GF-D8 (cell line): Measurements from ENCODE around the gene BMP8B.
A peak's percentile ranks its signal among the peaks of the same experiment; 100 is the strongest.

Experiments used
- DNase-seq: peaks from one replicate; lab custom pipeline; 2025; lab: John Stamatoyannopoulos, UW

BMP8B gene

GRCh38 chr1:39758556-39759435, 29.9 kb downstream of the BMP8B start:
- DNase-seq: no peak

GRCh38 chr1:39757501-39757900, 31.2 kb downstream of the BMP8B start:
- DNase-seq: no peak

- no peak for DNase-seq
These were observed 32.6 kb downstream of the BMP8B start for GRCh38 chr1:39755965-39756659.

GRCh38 chr1:39754906-39755504, 33.7 kb downstream of the BMP8B start:
- DNase-seq: no peak

DNA sequence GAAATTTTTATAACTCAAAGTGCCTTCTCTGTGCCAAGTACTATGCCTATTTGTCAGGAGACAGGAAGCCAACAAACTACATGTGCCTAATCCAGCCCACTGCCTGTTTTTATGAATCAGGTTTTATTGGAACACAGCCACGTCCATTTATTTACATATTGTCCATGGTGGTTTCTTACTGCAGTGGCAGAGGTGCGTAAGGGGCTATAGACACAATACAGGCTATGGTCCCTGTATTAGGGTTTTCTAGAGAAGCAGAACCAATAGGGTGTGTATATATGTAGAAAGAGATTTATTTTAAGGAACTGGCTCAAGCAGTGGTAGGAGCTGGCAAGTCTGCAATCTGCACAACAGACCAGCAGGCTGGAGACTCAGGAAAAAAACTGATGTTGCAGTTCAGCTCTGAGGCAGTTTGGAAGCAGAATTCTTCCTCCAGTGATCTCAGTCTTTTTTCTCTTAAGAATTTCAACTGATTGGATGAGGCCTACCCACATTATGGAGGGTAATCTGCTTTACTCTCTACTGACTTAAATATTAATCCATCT, 34.6 kb downstream of the BMP8B start:
- DNase-seq: no peak

DNA sequence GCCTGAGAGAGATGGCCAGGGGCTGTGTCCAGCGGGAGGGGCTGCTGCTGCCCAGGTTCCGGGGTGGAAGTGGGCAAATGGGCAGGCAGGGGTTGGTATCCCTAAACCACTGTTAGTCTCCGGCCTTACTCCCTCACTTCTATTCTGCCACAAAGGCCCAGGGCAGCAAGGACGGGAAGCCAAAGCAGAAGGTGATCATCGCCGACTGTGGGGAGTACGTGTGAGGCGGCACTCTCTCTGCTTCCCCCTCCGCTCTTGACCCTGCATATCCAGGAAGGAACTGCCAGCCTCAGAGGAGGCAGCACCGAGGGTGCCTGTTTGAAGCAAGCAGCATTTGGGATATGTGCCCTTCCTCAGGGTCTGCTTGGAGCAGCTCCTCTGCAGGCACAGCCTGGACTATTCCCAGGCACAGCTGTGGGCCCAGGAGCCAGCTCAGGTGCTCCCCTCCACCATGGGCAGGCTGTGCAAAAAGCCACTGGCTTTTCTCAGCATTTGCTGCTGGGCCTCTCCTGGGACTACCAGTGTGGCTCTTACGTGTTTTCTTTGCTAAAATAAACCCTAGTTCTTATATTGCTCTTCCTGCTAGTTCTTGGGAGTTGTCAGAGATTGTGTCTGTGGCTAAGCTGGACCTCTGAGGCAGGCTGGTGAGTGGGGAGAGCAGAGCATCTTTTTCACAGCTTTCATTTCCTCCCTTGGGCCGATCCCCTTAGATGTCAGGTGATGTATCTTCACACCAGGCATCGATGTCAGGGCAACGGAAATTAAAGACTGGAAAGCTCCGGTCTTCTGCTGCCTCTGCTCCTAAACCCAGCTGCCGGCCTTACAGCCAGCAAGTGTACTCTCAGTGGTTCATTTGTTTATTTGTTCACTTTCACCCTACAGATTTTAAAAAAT, 35.3 kb downstream of the BMP8B start:
- no peak for DNase-seq

DNA sequence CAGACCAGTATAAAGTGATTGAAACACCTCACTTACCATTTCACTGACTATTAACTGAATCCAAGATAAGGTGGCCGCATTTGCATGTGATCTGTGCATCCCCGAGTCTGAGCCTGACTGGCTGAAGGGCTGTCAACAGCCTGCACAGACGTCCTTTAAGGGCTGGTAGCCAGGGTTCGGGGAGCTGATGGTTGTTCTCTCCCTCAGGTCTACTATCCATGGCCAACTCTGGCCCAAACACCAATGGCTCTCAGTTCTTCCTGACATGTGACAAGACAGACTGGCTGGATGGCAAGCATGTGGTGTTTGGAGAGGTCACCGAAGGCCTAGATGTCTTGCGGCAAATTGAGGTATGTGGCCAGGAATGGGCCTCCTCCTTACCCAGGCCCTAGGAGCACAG, 36.0 kb downstream of the BMP8B start:
- no peak for DNase-seq

- no peak for DNase-seq
These were observed 37.1 kb downstream of the BMP8B start for GRCh38 chr1:39751595-39751994.

DNA sequence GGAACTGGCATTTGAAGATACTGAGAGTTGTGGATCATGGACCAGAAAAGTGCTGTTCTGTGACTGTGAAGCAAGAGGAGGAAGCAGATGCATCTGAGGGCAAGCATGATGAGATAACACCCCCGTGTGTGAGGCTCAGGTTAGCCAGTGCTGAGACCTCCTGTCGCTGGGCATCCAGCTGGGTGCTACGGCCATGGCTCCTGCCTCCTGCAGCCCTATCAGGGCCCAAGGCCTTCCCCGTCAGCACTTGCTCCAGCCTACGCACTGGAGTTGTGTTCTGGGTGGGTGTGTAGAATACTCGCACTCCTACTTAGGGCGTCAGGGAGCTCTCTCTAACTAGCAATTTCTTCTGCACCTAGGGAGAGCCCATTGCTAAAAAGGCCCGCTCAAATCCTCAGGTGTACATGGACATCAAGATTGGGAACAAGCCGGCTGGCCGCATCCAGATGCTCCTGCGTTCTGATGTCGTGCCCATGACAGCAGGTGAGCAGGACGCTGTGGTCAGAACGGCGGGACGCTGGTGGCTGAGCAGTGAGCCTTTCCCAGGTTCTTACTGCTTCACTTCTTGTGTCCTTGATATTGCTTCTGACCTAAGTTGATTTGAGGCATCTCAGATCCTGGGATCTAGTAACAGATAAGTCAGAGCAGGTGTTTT, 43.5 kb downstream of the BMP8B start:
- no peak for DNase-seq

DNA sequence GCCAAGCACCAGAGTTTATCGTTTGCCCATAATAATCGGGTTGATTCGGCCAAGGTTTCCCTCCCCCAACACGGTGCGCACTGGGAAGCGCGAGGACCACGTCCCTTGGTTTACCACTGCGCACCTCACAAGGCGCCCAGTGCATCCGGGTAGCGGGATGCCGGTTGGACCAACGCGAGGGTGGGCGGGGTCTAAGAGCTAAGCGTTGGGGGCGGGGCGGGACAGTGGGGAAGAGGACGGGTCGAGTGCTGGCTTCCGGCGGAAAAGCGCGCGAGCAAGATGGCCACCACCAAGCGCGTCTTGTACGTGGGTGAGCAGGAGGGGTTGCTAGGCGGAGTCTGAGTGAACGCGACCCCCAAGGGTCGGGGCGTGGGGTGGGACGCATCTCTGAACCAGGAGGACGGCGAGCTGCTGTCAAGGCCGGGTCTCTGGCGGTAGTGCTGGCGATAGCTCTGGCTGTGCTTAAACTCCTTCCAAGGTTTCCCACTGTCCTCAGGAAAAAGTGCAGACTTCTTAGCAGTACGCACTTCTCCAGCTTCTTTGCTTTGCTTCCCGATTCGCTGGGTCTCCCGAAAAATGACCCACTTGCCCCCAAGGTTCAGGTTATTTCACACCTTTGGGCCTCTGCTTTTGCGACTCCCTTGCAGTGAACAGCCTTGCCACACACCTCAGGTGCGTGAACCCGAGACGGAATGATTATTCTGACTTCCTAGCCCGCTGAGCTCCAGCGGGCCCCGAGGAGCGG, 49.9 kb downstream of the BMP8B start, which contains the start of gene PPIE:
PPIE (plus strand) TSS at position 261 of the 745 bp plus-strand sequence; CDS start at position 280, 19 bp downstream.
- peak; percentile 48 for DNase-seq

DNA sequence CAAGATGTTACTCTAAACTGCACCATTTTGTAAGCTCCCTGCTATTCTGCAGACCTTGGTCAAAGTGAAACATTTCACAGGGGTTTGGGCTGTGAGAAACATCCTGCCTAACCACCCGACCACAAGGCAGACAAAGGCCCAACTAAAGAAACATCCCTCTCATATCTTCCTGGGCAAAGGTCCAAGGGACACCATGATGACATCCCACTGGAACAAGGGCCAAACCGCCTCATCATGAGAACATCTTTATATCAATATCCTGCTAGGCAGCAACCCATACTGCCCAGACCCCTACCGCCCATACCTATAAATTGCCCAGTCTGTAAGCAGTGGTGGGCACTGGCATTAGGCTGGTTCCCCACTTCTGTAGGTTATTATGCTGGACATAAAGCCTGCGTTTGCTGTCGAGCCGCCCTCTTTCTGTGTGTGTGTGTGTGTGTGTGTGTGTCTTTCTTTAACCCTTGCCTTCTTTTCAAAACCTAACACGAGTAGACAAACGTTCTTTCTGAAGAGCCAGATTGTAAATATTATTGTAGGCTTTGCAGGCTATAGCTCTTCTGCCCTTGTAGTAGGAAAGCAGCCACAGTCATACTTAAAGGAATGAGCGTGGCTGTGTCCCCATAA, 51.0 kb downstream of the BMP8B start:
- no peak for DNase-seq

DNA sequence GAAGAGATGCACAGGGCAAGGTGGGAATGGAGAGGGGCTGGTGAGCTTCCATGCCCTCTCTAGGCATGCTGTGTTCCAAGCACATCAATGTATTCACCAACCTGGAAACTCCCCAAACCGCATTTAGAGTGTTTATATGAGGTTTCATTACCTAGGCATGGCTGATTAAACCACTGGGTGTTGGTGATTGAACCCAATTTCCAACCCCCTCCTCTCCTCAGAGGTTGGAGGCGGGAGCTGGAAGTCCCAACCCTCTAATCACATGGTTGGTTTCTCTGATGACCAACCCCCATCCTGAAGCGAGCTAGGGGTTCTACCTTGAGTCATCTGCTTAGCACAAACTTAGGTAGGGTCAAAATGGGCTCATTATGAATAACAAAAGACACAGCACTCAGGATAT, 52.9 kb downstream of the BMP8B start:
- no peak for DNase-seq

GRCh38 chr1:39733161-39733560, 55.5 kb downstream of the BMP8B start:
- no peak for DNase-seq

DNA sequence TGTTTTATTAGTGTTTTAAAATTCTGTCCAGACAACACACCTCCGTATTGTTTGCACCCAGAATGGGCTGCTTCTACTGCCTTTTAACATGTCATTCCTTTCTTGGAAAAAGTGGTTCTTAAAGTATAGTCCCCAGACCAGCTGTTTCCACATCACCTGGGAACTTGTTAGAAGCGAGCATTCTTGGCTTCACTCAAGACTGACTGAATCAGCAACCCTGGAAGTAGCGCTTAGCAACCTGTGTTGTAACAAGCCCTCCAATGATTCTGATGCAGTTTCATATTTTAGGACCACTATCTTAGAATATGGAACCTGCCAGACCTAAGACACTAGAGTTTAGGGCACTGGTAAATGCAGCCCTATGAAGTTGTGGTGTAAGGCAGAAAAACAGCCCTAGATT, 55.9 kb downstream of the BMP8B start:
- DNase-seq: no peak

GRCh38 chr1:39729842-39730241, 58.8 kb downstream of the BMP8B start:
- DNase-seq: no peak

GRCh38 chr1:39729030-39729429, 59.6 kb downstream of the BMP8B start:
- no peak for DNase-seq

DNA sequence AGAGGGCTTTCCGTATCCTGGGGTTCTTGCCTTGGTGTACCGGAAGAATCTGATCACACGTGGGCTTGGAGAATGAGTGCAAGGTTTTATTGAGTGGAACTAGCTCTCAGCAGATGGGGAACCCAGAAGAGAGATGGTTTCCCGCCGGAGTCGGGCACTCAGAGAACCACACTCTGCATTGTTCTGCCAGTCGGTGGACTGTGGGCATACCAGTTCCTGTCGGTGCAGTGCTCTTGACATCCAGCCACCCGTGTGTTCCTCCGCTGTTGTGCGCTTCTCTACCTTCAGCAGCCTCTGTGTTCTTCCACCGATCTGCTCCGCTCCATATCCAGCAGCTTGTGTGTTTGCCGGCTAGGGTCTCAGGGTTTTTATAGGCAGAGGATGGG, 60.7 kb downstream of the BMP8B start:
- no peak for DNase-seq

DNA sequence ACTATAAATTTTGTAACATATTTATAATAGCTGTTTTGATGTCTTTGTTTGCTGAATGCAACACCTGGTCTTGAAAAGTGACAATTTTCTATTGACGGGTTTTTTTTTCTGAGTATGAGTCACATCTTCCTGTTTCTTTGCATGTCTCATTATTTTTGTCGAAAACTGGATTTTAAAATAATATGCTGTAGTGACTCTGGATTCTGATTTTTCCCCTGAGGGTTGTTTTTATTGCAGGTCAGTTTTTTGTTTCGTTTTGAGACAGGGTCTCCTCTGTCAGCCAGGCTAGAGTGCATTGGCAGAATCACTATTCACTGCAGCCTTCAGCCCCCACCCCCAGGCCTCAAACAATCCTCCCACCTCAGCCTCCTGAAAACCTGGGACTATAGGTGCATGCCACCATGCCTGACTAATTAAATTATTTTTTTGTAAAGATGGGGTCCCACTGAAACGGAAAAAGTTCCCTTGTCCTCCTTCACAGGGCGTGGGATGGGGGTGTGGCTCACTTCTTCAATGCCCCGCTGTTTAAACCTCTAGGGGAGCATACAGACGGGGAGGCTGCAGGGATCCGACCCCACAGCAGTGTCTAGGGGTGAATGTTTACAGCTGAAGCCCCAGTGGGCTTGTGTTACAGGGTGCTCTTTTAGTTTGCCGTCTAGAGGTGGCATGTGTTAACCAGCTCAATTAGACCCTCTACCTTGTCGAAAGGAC, 61.3 kb downstream of the BMP8B start:
- DNase-seq: no peak

GRCh38 chr1:39726600-39726999, 62.1 kb downstream of the BMP8B start:
- no peak for DNase-seq
